HG03460 (cell line): ENCODE measurements around the gene MROH8.
"Not testable (repeated sequence)": the region's sequence is repeated elsewhere in the genome, so short reads cannot be mapped to it uniquely, and the experiment has no call there.

ENCODE experiments used
- ATAC-seq: cut with Tn5 transposase; IDR thresholded peaks from one replicate; pipeline ENCODE4 v1.9.1; 2021; ENCODE audit not compliant: unreplicated experiment

Gene MROH8

GRCh38 chr20:37158248-37158647, 21.1 kb downstream of the MROH8 start:
- ATAC-seq: no peak

- ATAC-seq: no peak
These were observed 23.4 kb downstream of the MROH8 start for GRCh38 chr20:37155987-37156386.

- no peak for ATAC-seq
These were observed 24.6 kb downstream of the MROH8 start for GRCh38 chr20:37154684-37155298.

- ATAC-seq: no peak
These were observed 27.1 kb downstream of the MROH8 start for GRCh38 chr20:37152284-37152683.

- no peak for ATAC-seq
These were observed 27.8 kb downstream of the MROH8 start for GRCh38 chr20:37151529-37151928.

GRCh38 chr20:37150864-37151263, 28.5 kb downstream of the MROH8 start:
- not testable (repeated sequence) for ATAC-seq

GRCh38 chr20:37147250-37147649, 32.1 kb downstream of the MROH8 start:
- ATAC-seq: no peak

- ATAC-seq: no peak
These were observed 34.4 kb downstream of the MROH8 start for GRCh38 chr20:37144856-37145404.

GRCh38 chr20:37142708-37143107, 36.6 kb downstream of the MROH8 start:
- no peak for ATAC-seq

- ATAC-seq: no peak
These were observed 41.8 kb downstream of the MROH8 start for GRCh38 chr20:37137547-37137946.

- ATAC-seq: no peak
These were observed 45.4 kb downstream of the MROH8 start for GRCh38 chr20:37133952-37134351.

- no peak for ATAC-seq
These were observed 47.9 kb downstream of the MROH8 start for GRCh38 chr20:37131486-37131885.

- ATAC-seq: no peak
These were observed 50.5 kb downstream of the MROH8 start for GRCh38 chr20:37128803-37129202.

GRCh38 chr20:37126290-37126689, 53.1 kb downstream of the MROH8 start:
- ATAC-seq: not testable (repeated sequence)

- ATAC-seq: no peak
These were observed 55.9 kb downstream of the MROH8 start for GRCh38 chr20:37123441-37123840.

- no peak for ATAC-seq
These were observed 58.9 kb downstream of the MROH8 start for GRCh38 chr20:37120497-37120896.

- ATAC-seq: no peak
These were observed 59.9 kb downstream of the MROH8 start for GRCh38 chr20:37119356-37120036.

GRCh38 chr20:37114012-37114411, 65.3 kb downstream of the MROH8 start:
- no peak for ATAC-seq

GRCh38 chr20:37111926-37112455, 67.4 kb downstream of the MROH8 start:
- no peak for ATAC-seq

- no peak for ATAC-seq
These were observed 70.7 kb downstream of the MROH8 start for GRCh38 chr20:37108676-37109075.

- no peak for ATAC-seq
These were observed 76.8 kb downstream of the MROH8 start for GRCh38 chr20:37102571-37102970.

- no peak for ATAC-seq
These were observed 82.8 kb downstream of the MROH8 start for GRCh38 chr20:37096415-37097041.
